Measurements from ENCODE around the gene TLR9.
A peak's percentile ranks its signal among the peaks of the same experiment; 100 is the strongest.

TLR9 gene

GRCh38 chr3:52231502-52232278 is 6.2 kb upstream of the TLR9 start:
- peak; percentile 94 for DNase-seq (ENCODE audit: low spot score)

- no peak for DNase-seq (ENCODE audit: low spot score)
Observed at GRCh38 chr3:52230889-52231499, 5.5 kb upstream of the TLR9 start.

- no peak for DNase-seq (ENCODE audit: low spot score)
Observed at GRCh38 chr3:52230461-52230860, 5.0 kb upstream of the TLR9 start.

- no peak for DNase-seq (ENCODE audit: low spot score)
Observed at GRCh38 chr3:52229656-52230055, 4.2 kb upstream of the TLR9 start.

GRCh38 chr3:52228751-52229291 is 3.4 kb upstream of the TLR9 start:
- DNase-seq (ENCODE audit: low spot score) = no peak

GRCh38 chr3:52228266-52228665 is 2.8 kb upstream of the TLR9 start:
- DNase-seq (ENCODE audit: low spot score) = no peak

- no peak for DNase-seq (ENCODE audit: low spot score)
Observed at GRCh38 chr3:52227766-52228165, 2.3 kb upstream of the TLR9 start.

- no peak for DNase-seq (ENCODE audit: low spot score)
Observed at GRCh38 chr3:52227117-52227516, 1.7 kb upstream of the TLR9 start.

- DNase-seq (ENCODE audit: low spot score) = no peak
Observed at GRCh38 chr3:52226229-52226817, 878 bp upstream of the TLR9 start.

- DNase-seq (ENCODE audit: low spot score) = no peak
Observed at GRCh38 chr3:52223449-52224408, 1.7 kb downstream of the TLR9 start.

GRCh38 chr3:52222319-52223221 is 2.9 kb downstream of the TLR9 start:
- no peak for DNase-seq (ENCODE audit: low spot score)

GRCh38 chr3:52221563-52222318 is 3.7 kb downstream of the TLR9 start:
- no peak for DNase-seq (ENCODE audit: low spot score)

- no peak for DNase-seq (ENCODE audit: low spot score)
Observed at GRCh38 chr3:52221141-52221562, 4.3 kb downstream of the TLR9 start.

GRCh38 chr3:52220380-52221026 is 4.9 kb downstream of the TLR9 start:
- DNase-seq (ENCODE audit: low spot score) = peak; percentile 91

- no peak for DNase-seq (ENCODE audit: low spot score)
Observed at GRCh38 chr3:52218937-52219650, 6.4 kb downstream of the TLR9 start.

- DNase-seq (ENCODE audit: low spot score) = no peak
Observed at GRCh38 chr3:52218454-52218853, 7.0 kb downstream of the TLR9 start.

GRCh38 chr3:52218026-52218425 is 7.4 kb downstream of the TLR9 start:
- no peak for DNase-seq (ENCODE audit: low spot score)

GRCh38 chr3:52217409-52217805 is 8.0 kb downstream of the TLR9 start:
- DNase-seq (ENCODE audit: low spot score) = no peak

Data from D341Med (cell line).